ENCODE measurements around the gene FGFR3.

DNA sequence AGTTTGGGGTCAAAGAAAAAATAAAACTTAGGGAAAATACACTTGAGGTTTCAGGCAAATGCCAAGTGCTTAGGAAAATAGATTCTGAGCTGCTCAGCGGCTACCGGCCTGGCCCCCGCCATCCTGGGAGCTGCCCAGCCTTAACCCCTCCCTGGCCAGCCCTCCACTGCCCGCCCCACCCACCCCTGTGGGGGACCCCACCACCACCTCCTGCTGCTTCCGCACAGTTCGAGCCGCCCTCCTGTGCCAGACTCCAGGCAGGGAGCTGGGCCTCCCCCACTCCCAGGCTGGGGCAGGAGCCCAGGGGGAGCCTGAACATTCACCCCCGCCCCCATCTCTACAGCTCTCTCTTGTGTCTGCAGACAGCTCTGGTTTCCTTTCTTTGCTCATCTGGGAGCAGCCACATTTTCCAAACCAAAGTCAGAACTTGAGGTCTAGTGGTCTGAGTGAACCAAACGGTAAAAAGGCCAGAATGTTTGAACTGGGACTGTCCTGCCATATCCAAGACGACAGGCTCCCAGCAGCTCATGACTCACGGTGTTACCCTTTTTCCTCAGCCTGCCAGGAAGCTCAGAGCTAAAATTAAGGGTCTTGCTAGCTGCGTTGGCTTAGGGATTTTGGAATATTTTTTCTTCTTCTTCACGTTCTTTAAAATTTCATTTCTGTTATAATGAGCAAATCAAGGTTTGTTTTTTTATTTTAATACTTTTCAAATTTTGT is 4.7 kb upstream of the FGFR3 start:
- TF ChIP-seq CTCF (IDR thresholded peaks at IDR 0.05) (no peak), EP300 (IDR thresholded peaks at IDR 0.05) (no peak), POLR2A (IDR thresholded peaks at IDR 0.05) (no peak)
